ENCODE data around the gene AMZ1.

GRCh38 chr7:2687881-2688318, at the start of gene AMZ1:
- TF ChIP-seq CTCF (IDR thresholded peaks at IDR 0.05) (no peak), EP300 (IDR thresholded peaks at IDR 0.05) (no peak)

All from ovary (tissue), 3 donors.